Activated CD4-positive, alpha-beta T cell treated with anti-CD3 and anti-CD28 coated beads, Interleukin-10, Interleukin-2, amounts not matched to agents 100 ng/mL and 50 ng/mL, durations not matched to agents 16 hours and 8 hours (primary cell): ENCODE data around the gene BLTP3A.

Experiments used
- DNase-seq: peaks from one replicate; pipeline ENCODE4 v3.0.0-alpha.2; 2020

BLTP3A gene

DNA sequence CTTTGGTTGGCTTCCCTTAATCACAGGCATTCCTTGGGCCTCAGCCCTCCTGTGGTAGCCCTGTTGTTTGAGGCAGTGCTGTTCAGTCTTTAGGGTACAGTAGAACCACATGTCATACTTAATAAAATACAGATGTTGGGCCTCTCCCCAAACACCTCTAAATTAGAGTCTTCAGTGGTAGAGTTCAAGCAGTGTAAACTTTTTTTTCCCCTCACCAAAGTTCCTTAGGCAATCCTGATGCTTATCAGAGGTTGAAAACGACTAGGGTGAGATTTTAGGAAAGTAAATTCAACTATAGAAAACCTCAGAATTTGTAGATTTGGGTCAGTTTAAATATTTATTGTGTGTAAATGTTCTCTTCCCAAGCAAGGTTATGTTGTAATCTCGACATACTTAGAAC lies 44.6 kb downstream of the BLTP3A start:
- DNase-seq = no peak

DNA sequence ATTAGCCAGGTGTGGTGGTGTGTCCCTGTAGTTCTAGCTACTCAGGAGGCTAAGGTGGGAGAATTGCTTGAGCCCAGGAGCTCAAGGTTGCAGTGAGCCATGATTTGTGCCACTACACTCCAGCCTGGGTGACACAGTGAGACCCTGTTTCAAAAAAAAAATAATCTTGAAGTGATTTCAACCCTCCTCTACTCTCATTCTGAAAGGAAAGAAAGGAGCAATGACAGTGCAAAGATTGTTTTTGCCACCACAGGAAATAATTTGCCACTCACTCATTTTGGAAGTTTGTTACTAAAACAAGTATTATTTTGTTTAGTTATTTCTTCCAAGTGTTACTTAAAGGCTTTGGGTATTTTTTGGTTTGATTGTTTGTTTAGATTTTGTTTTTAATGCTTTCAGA lies 45.6 kb downstream of the BLTP3A start:
- DNase-seq = peak; percentile 72

DNA sequence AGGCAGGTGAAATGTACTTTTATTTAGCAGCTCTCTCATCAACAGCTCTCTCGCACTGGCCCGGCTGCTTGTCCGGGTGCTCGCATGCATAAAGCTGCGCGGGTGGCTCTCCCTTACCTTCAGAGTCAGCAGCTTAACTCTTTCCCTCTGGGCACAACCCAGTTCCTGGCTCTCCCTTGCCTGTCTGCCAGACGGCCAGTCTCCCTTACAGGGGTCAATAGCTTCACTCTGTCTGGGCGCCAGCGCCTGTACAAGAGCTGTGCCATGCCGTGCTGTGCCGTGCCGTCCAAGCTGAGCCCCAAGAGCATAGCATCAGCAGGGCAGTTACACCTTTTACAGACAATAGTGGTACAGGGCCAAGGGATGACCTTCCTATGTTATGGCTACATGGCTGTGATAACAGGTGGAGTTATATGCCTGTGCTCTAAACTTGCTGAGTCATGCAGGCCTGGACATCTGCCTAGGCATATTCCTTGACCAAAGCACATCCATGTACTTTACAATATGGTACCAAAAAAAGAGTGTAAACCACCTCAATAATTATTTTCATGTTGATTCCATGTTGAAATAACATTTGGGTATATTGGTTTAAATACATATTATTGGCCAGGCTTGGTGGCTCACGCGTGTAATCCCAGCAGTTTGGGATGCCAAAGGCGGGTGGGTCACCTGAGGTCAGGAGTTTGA lies 47.9 kb downstream of the BLTP3A start:
- no peak for DNase-seq
